ENCODE results near the gene TRIP12. TPM values are rescaled to one million over a fixed set of nuclear protein-coding genes. Genes with fewer than 3 reads are reported as not detected.

The TRIP12 gene
- total and polyA plus RNA-seq, 2 of the 13 experiments (the other 11 are each of a cell fraction or from before 2014, with no cell fraction given), result 72.1 to 153 TPM

DNA sequence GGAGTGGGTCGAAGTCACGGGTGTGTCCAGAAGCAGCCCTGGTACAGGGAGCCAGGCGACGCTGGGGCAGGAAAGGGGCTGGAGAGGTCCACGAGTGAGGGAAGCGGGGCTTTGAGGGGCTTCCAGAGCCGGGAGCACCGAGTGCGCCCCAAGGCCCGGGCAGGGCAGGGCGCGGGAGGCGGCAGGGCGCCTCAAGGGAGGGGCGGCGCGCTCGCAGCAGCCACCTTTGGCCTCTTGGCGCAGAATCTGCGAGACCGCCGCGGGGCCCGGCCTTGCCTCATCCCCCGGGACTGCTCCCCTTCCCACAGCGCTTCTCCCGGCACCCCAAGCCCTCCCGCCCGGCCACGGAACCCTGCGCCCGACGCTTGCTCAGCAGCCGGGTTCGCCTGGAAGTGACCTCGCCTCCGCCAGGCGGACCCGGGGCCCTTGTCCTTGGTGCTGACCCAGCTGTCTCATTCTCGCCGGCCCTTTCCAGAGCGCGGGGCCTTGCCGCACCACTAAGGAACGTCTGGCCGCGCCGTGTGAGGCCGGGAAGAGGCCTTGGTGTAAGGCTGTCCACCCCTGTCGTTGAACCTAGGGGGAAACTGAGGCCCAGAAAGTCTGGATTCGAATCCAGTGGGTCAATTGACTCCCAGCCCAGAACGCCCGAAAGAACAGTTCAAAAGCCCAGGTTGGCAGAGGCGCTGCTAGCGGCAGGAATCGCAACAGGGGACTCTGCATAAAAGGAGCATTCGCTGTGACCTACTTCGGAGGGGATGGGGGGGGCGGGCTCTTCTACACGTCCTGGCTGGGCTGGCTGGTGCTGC is 206.9 kb downstream of the TRIP12 start (continued):
- TF ChIP-seq NCOA1 (CRISPR knock-in tag; IDR thresholded peaks at IDR 0.05) (no peak), NRL (CRISPR knock-in tag; IDR thresholded peaks at IDR 0.05; ENCODE audit: borderline replicate concordance) (0 out of 2 replicates have a peak, but pooled peaks have one; percentile 37), RXRB (CRISPR knock-in tag; IDR thresholded peaks at IDR 0.05; ENCODE audit: borderline replicate concordance) (peak; percentile 58), ATRX (CRISPR knock-in tag; IDR thresholded peaks at IDR 0.05; ENCODE audit: borderline replicate concordance) (no peak), ZNF776 (CRISPR knock-in tag; IDR thresholded peaks at IDR 0.05) (no peak), NFRKB (IDR thresholded peaks at IDR 0.05) (no peak), SRY (CRISPR knock-in tag; IDR thresholded peaks at IDR 0.05) (0 out of 2 replicates have a peak, but pooled peaks have one; percentile 44), BHLHE40 (IDR thresholded peaks at IDR 0.05; ENCODE audit: low read length) (no peak), ZNF746 (CRISPR knock-in tag; IDR thresholded peaks at IDR 0.05) (no peak), ZNF670 (CRISPR knock-in tag; IDR thresholded peaks at IDR 0.05; ENCODE audit: borderline replicate concordance) (no peak), ZNF232 (CRISPR knock-in tag; IDR thresholded peaks at IDR 0.05; ENCODE audit: borderline replicate concordance) (0 out of 2 replicates have a peak, but pooled peaks have one; percentile 65), ZNF75D (CRISPR knock-in tag; IDR thresholded peaks at IDR 0.05; ENCODE audit: borderline replicate concordance) (0 out of 2 replicates have a peak, but pooled peaks have one; percentile 31), ZNF44 (CRISPR knock-in tag; IDR thresholded peaks at IDR 0.05) (no peak), MZF1 (CRISPR knock-in tag; IDR thresholded peaks at IDR 0.05; ENCODE audit: borderline replicate concordance) (peak; percentile 63; the same call in 1 of the 2 replicates), PHF20 (CRISPR knock-in tag; IDR thresholded peaks at IDR 0.05) (no peak), MED1 (CRISPR knock-in tag; IDR thresholded peaks at IDR 0.05) (no peak)
- TF ChIP-seq, protein P1, sequence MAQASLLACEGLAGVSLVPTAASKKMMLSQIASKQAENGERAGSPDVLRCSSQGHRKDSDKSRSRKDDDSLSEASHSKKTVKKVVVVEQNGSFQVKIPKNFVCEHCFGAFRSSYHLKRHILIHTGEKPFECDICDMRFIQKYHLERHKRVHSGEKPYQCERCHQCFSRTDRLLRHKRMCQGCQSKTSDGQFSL (CRISPR knock-in tag; IDR thresholded peaks at IDR 0.05), result no peak
- TF ChIP-seq, protein P2, sequence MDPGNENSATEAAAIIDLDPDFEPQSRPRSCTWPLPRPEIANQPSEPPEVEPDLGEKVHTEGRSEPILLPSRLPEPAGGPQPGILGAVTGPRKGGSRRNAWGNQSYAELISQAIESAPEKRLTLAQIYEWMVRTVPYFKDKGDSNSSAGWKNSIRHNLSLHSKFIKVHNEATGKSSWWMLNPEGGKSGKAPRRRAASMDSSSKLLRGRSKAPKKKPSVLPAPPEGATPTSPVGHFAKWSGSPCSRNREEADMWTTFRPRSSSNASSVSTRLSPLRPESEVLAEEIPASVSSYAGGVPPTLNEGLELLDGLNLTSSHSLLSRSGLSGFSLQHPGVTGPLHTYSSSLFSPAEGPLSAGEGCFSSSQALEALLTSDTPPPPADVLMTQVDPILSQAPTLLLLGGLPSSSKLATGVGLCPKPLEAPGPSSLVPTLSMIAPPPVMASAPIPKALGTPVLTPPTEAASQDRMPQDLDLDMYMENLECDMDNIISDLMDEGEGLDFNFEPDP (CRISPR knock-in tag; conservative IDR thresholded peaks at IDR 0.05), result no peak
- TF ChIP-seq, protein P3, sequence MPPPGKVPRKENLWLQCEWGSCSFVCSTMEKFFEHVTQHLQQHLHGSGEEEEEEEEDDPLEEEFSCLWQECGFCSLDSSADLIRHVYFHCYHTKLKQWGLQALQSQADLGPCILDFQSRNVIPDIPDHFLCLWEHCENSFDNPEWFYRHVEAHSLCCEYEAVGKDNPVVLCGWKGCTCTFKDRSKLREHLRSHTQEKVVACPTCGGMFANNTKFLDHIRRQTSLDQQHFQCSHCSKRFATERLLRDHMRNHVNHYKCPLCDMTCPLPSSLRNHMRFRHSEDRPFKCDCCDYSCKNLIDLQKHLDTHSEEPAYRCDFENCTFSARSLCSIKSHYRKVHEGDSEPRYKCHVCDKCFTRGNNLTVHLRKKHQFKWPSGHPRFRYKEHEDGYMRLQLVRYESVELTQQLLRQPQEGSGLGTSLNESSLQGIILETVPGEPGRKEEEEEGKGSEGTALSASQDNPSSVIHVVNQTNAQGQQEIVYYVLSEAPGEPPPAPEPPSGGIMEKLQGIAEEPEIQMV (CRISPR knock-in tag; IDR thresholded peaks at IDR 0.05; ENCODE audit: low read depth), result no peak
- TF ChIP-seq, protein P4, sequence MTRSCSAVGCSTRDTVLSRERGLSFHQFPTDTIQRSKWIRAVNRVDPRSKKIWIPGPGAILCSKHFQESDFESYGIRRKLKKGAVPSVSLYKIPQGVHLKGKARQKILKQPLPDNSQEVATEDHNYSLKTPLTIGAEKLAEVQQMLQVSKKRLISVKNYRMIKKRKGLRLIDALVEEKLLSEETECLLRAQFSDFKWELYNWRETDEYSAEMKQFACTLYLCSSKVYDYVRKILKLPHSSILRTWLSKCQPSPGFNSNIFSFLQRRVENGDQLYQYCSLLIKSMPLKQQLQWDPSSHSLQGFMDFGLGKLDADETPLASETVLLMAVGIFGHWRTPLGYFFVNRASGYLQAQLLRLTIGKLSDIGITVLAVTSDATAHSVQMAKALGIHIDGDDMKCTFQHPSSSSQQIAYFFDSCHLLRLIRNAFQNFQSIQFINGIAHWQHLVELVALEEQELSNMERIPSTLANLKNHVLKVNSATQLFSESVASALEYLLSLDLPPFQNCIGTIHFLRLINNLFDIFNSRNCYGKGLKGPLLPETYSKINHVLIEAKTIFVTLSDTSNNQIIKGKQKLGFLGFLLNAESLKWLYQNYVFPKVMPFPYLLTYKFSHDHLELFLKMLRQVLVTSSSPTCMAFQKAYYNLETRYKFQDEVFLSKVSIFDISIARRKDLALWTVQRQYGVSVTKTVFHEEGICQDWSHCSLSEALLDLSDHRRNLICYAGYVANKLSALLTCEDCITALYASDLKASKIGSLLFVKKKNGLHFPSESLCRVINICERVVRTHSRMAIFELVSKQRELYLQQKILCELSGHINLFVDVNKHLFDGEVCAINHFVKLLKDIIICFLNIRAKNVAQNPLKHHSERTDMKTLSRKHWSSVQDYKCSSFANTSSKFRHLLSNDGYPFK (CRISPR knock-in tag; IDR thresholded peaks at IDR 0.05; ENCODE audit: borderline replicate concordance), result peak; percentile 65; the same call in 1 of the 2 replicates
- TF ChIP-seq, protein P5, sequence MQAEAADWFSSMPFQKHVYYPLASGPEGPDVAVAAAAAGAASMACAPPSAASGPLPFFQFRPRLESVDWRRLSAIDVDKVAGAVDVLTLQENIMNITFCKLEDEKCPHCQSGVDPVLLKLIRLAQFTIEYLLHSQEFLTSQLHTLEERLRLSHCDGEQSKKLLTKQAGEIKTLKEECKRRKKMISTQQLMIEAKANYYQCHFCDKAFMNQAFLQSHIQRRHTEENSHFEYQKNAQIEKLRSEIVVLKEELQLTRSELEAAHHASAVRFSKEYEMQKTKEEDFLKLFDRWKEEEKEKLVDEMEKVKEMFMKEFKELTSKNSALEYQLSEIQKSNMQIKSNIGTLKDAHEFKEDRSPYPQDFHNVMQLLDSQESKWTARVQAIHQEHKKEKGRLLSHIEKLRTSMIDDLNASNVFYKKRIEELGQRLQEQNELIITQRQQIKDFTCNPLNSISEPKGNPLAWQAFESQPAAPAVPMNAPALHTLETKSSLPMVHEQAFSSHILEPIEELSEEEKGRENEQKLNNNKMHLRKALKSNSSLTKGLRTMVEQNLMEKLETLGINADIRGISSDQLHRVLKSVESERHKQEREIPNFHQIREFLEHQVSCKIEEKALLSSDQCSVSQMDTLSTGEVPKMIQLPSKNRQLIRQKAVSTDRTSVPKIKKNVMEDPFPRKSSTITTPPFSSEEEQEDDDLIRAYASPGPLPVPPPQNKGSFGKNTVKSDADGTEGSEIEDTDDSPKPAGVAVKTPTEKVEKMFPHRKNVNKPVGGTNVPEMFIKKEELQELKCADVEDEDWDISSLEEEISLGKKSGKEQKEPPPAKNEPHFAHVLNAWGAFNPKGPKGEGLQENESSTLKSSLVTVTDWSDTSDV (CRISPR knock-in tag; IDR thresholded peaks at IDR 0.05), result no peak
